ENCODE results near the gene SMARCAL1. TPM values are rescaled to one million over a fixed set of nuclear protein-coding genes. Genes with fewer than 3 reads are reported as not detected.

The SMARCAL1 gene
- total and polyA plus RNA-seq, 2 of the 4 experiments (the other 2 are of a cell fraction) = 13.6 to 21.0 TPM

DNA sequence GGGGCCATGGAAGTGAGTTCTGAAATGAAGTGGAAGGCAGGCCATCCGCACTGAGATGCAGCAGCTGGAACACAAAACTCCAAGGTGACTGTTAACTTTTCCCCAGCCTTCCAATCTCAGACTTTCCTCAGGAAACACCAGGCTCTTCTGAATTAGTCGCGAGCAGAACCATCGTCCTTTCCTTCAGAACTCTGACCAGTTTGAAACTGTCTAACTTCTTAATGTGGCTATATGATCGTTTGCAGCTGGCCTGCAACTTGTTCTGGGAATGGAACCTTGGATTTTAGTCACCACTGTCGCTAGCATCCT, 85.7 kb downstream of the SMARCAL1 start:
- TF ChIP-seq POLR2A (IDR thresholded peaks at IDR 0.05; ENCODE audit: low read depth, low read length) (no peak), FOS (IDR thresholded peaks at IDR 0.05; ENCODE audit: low read depth, low read length) (no peak), CHD1 (IDR thresholded peaks at IDR 0.05; ENCODE audit: low read depth, low read length) (no peak), SMC3 (IDR thresholded peaks at IDR 0.05; ENCODE audit: low read depth, low read length) (no peak), RAD21 (IDR thresholded peaks at IDR 0.05; ENCODE audit: low read length) (no peak), MAFK (IDR thresholded peaks at IDR 0.05; ENCODE audit: low read depth, low read length) (no peak), CEBPB (IDR thresholded peaks at IDR 0.05; ENCODE audit: low read depth, low read length) (no peak), CTCF (conservative IDR thresholded peaks at IDR 0.05; ENCODE audit: low read depth, low read length) (no peak), BHLHE40 (IDR thresholded peaks at IDR 0.05; ENCODE audit: low read depth, low read length) (no peak), MXI1 (IDR thresholded peaks at IDR 0.05; ENCODE audit: borderline replicate concordance, low read depth, low read length) (no peak), NFE2L2 (IDR thresholded peaks at IDR 0.05; ENCODE audit: low read depth, low read length) (no peak), USF2 (IDR thresholded peaks at IDR 0.05; ENCODE audit: low read depth, low read length) (no peak), MAZ (IDR thresholded peaks at IDR 0.05; ENCODE audit: borderline replicate concordance, low read depth, low read length) (no peak), RFX5 (IDR thresholded peaks at IDR 0.05; ENCODE audit: low read depth, low read length) (no peak), RCOR1 (IDR thresholded peaks at IDR 0.05; ENCODE audit: insufficient replicate concordance, low read length) (no peak)
- TF ChIP-seq, protein P1, sequence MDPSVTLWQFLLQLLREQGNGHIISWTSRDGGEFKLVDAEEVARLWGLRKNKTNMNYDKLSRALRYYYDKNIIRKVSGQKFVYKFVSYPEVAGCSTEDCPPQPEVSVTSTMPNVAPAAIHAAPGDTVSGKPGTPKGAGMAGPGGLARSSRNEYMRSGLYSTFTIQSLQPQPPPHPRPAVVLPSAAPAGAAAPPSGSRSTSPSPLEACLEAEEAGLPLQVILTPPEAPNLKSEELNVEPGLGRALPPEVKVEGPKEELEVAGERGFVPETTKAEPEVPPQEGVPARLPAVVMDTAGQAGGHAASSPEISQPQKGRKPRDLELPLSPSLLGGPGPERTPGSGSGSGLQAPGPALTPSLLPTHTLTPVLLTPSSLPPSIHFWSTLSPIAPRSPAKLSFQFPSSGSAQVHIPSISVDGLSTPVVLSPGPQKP (IDR thresholded peaks at IDR 0.05; ENCODE audit: borderline replicate concordance, low read depth, low read length) = no peak
- peak overlapping the region; percentile 82 for H3K23ac ChIP-seq (ENCODE audit: low read depth, low read length)
- WGBS, 2 experiments (ENCODE audit: extremely low coverage in 2 of 2, insufficient read length in 1 of 2) = no CpG with 5 or more reads among the region's 6 CpGs
- peaks cover 15% of the 10 kb centered on the region for H3K4me1 ChIP-seq (ENCODE audit: control insufficient read depth, insufficient read depth, low read length)
- H2AFZ ChIP-seq (replicated peaks; ENCODE audit: low read length, poor library complexity) = peak overlapping the region; percentile 87
- H3K4ac ChIP-seq (ENCODE audit: low read depth, low read length) = peak overlapping the region; percentile 91
- dilution Hi-C loops (cut with HindIII; ENCODE audit: low sequenced_read_pairs, unreplicated experiment) = no loop called here
- H4K5ac ChIP-seq (ENCODE audit: low read depth, low read length) = peak overlapping the region; percentile 89
- BruUV-seq (replicated peaks) = no TSS peak
- intact Hi-C loops (cut with micrococcal nuclease) = loop anchor here (2.0 kb wide), 3 partner anchors 125 to 387 kb away; partner anchors contain the start of gene MARCHF4
- peaks cover 22% of the 10 kb centered on the region for H3K9me1 ChIP-seq (ENCODE audit: insufficient read depth, low read length)
- H3K9ac ChIP-seq (ENCODE audit: low read depth, low read length) = peak overlapping the region; percentile 85
- in situ Hi-C loops (cut with MboI; ENCODE audit: low sequenced_read_pairs) = no loop called here
- no peaks in the 10 kb centered on the region for H3K9me3 ChIP-seq (ENCODE audit: control insufficient read depth, insufficient read depth, low read length)
- peak overlapping the region; percentile 79 for H2AK9ac ChIP-seq (replicated peaks; ENCODE audit: low read depth, low read length, poor library complexity)
- H3K56ac ChIP-seq (ENCODE audit: extremely low read depth, insufficient read depth, low read length) = peak overlapping the region; percentile 88
- H3K27ac ChIP-seq (ENCODE audit: insufficient read depth, low read length) = peak overlapping the region; percentile 71
- peak overlapping the region; percentile 70 for H2BK120ac ChIP-seq (ENCODE audit: low read depth, low read length)
- H2BK5ac ChIP-seq (ENCODE audit: low read depth, low read length, poor library complexity, severe bottlenecking) = peak overlapping the region; percentile 83
- no peak for ATAC-seq (ENCODE audit: low read depth)
- peak overlapping the region; percentile 77 for H3K4me2 ChIP-seq (ENCODE audit: low read depth, low read length)
- peaks cover 33 to 72% of the 10 kb centered on the region in 2 experiments for H3K79me1 ChIP-seq (ENCODE audit: low read depth in 1 of 2, low read length in 2 of 2)
- peak overlapping the region; percentile 17; the same call in 2 of the 3 replicates for H2BK15ac ChIP-seq (ENCODE audit: low read depth, low read length)
- H3K27me3 ChIP-seq (ENCODE audit: control insufficient read depth, insufficient read depth, low read length) = no peaks in the 10 kb centered on the region
- H3K18ac ChIP-seq (ENCODE audit: low read depth, low read length) = peak overlapping the region; percentile 68
- H2BK20ac ChIP-seq (ENCODE audit: low read depth, low read length) = peak overlapping the region; percentile 10; the same call in 1 of the 2 replicates
- H4K91ac ChIP-seq (ENCODE audit: insufficient read depth, low read depth, low read length) = peak overlapping the region; percentile 84
- H4K8ac ChIP-seq (ENCODE audit: low read depth in 2 of 2, low read length in 2 of 2) = peak overlapping the region; percentile 74 to 93
- DNase-seq = no peak
- H3K4me3 ChIP-seq (ENCODE audit: insufficient read depth, low read depth, low read length) = peak overlapping the region; percentile 92
- POLR2A ChIA-PET (ENCODE audit: unreplicated experiment) = no interaction called here
- CTCF ChIA-PET = no interaction called here
- H3K14ac ChIP-seq (replicated peaks; ENCODE audit: low read depth, low read length) = peak overlapping the region; percentile 87
- H3K36me3 ChIP-seq (ENCODE audit: control insufficient read depth, insufficient read depth, low read length) = peaks cover 28% of the 10 kb centered on the region
- peaks cover 38% of the 10 kb centered on the region for H4K20me1 ChIP-seq (ENCODE audit: insufficient read depth, low read length)
- H2AK5ac ChIP-seq (ENCODE audit: low read depth, low read length) = peak overlapping the region; percentile 80

Data from IMR-90 (cell line).